Activated CD8-positive, alpha-beta memory T cell treated with anti-CD3 and anti-CD28 coated beads for 1 hour (primary cell): ENCODE measurements around the gene MAOB.
"Not testable (repeated sequence)": the region's sequence is repeated elsewhere in the genome, so short reads cannot be mapped to it uniquely, and the experiment has no call there.

Experiments
- DNase-seq, 2 donors: peaks; one replicate each; pipeline ENCODE4 v3.0.0-alpha.2; 2020; ENCODE audit warnings: low read depth in 1 of 2; ENCODE audit errors: extremely low read depth in 1 of 2

The MAOB gene

DNA sequence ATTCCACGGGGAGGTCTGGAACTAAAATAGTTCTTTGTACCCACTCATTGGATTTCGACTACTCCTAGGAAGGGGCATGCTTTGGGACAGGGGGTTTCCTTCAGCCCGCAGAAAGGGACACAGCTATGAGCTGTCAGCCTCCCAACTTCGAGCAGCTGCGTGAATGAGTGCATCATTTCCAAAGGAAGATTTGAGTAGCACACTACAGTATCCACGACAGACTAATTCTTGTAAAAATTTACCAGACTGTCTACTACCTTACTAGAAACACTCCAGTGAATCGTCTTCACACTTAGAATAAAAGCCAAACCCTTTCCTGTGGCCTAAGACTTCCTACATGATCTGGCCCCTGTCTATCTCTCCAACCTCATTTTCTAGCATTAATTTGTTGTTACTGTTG lies 124.2 kb downstream of the MAOB start:
- no peak for DNase-seq

DNA sequence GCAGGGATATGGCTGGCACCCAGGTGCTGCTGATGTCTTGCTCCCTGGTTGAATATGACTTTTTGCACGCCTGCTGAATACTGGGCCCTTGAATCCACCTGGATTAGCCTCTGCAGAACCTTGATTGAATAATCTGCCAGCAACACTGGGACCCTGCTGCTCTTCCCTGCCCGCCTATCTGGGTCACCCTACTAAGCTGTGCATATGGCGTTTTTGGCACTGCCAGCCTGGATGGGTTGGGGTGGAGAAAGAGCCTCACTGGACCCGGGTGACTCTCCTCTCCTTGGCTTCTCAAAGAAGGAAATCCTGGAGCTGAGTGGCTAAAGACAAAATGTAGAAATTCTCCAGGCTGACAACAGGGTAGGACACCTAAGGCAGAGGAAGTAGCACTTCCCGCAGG lies 126.2 kb downstream of the MAOB start:
- DNase-seq: no peak

DNA sequence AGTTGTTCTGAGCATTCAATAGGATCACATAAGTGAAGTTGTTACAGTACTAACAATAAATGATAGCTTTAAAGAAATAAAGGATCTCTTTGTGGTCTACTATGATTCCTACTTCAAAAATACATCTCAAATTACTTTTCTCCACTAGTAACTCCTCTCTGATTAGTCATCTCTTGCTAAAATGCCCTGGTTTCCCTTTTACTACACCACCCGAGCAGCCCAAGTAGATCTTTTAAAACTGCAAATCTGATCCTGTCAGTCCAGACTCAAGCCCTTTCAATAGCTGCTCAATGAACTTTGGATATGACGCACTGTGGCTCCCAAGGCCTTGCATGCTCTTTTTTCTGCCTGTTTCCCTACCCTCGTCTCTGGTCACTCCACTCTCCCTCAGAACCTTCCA lies 128.6 kb downstream of the MAOB start:
- no peak for DNase-seq

DNA sequence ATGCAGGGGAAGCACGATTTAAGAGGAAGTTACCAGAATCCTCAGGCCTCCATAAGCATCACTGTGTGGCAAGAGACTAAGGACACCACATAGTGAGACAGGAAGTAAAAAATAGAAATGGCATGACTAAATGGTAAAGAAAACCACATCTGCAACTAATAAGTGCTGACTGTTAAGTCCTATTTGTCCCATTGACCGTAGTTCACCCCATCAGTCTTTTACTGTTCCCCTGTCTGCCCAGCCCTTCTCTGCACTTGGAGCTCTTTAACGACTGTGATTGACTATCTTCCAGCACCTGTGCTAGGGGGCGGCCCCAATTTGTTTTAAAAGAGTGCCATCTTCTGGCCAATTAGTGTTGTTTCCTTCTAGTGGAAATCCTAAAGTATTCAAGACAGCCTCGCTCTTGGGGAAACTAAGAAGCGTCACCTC lies 132.0 kb downstream of the MAOB start:
- peak in 1 of 2 donors; percentile 0 for DNase-seq

DNA sequence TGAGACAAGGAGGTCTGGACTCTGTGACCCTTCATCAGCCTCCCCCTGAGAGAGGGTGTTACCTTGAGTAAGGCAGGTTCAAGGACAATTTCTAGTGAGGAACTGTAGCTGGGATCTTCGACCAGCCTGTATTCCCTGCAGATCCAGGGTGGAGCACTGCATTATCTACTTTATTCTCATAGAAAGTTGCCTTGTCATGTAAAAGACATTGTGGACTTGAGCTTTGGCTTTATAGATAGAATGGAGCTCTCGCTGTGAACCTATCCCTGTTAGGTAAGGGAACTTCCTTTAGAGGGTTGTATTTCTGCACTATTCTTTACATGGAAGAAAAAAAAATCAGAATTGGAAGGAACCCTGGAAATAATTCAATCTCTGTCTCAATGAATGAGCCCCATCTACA lies 134.8 kb downstream of the MAOB start:
- DNase-seq: no peak

DNA sequence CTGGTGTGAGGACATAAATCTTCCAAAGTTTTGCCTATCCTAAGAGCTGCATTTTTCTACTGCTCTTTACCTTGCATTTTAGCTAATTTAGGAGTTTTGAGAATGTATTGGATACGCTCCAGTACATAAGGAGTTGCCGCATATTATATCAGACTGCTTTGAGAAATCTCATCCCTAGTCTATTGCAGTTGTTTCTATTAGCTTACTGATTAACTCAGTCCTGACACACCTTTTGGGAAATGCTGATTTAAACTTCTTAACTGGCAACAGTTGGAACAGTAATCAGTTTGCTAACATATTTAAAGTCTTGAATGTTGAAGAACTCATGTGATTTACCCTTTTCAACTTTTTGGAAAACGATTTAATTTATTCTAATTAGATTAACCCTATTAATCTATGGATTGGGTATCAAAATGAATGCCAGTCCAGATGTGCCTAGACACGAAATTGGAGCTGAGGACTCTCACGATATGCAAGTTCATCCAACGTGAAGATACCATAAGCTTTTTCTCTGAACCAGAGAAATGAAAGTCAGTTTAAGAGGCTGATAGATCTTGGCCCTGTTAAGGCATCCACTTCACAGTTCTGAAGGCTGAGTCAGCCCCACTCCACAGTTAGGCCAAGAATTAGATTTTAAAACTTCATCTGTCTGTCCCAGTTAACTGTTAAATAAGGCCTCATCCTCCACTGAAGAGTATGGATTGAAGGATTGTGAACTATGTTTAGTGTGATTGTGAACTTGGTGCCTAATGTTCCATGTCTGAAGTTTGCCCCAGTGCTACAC lies 136.1 kb downstream of the MAOB start:
- no peak for DNase-seq

GRCh38 chrX:43744284-43744683 lies 138.0 kb downstream of the MAOB start:
- no peak for DNase-seq

GRCh38 chrX:43743100-43743822 lies 139.0 kb downstream of the MAOB start:
- no peak for DNase-seq

GRCh38 chrX:43741843-43742573 lies 140.2 kb downstream of the MAOB start:
- no peak for DNase-seq

GRCh38 chrX:43735957-43736356 lies 146.3 kb downstream of the MAOB start:
- DNase-seq: no peak

DNA sequence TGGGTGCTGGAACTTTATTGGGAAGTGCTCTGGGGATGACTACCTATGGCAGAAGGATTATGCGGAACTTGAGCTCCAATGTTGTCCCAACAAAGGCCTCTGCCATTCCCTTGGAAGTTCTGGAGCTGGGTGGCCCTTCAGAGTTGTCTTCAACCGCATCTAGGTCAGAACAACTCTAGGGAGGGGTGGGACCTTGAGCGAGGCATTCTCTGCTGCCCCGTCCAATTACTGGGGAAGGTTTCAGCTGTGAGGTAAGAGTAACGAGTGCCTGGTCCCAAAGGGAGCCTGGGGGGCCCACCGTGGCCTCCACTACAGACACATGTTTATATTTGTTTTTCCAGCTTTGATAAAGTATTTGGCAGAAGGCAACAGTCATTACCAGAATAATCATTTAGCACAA lies 146.7 kb downstream of the MAOB start:
- no peak for DNase-seq

DNA sequence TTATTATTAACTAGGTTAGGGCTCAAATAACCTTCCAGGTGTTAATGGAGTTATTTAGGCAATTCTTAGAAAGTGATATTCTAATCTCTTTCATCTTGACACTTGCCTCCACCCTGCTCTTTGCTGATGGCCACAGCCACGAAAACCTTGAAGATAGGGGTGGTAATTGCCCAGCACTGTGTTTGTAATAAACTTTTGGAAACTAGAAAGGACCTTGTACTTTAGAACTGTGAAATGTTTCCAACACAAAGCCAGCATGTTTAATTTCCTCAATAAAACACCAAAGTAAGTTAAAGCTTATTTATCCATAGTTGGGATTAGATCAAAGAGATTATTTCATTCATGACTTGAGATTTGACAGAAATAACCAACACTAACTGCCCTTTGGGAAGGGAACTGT lies 147.8 kb downstream of the MAOB start:
- no peak for DNase-seq

GRCh38 chrX:43733699-43734098 lies 148.6 kb downstream of the MAOB start:
- no peak for DNase-seq

DNA sequence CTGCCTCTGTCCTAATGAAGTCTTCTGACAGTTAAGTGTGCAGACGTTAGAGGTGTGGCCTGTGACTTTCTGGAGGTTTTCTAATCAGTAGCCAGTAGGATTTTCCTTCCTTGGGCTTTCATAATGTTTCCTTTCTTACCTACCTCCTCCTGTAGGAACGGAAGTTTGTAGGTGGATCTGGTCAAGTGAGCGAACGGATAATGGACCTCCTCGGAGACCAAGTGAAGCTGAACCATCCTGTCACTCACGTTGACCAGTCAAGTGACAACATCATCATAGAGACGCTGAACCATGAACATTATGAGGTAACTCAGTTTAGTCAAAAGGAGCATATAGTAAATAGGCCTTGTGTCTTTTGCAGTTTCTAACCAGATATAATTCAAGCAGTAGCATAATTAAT lies 151.2 kb downstream of the MAOB start:
- no peak for DNase-seq

GRCh38 chrX:43728966-43729365 lies 153.3 kb downstream of the MAOB start:
- no peak for DNase-seq

DNA sequence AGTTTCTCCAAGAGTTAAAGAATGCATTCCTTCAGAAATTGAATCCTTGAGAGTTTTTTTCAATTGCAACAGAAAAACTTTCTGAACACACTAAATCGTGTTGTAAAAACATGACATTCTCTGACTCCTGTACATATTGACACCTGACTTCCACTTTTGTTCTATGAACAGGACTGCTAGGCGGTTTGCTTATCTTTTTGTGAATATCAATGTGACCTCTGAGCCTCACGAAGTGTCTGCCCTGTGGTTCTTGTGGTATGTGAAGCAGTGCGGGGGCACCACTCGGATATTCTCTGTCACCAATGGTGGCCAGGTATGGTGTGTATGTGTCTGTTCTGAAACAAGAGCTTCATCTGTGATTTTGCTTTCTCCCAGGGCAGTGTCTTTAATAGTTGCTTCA lies 154.2 kb downstream of the MAOB start:
- DNase-seq: no peak

GRCh38 chrX:43727254-43727653 lies 155.0 kb downstream of the MAOB start:
- DNase-seq: not testable (repeated sequence)

DNA sequence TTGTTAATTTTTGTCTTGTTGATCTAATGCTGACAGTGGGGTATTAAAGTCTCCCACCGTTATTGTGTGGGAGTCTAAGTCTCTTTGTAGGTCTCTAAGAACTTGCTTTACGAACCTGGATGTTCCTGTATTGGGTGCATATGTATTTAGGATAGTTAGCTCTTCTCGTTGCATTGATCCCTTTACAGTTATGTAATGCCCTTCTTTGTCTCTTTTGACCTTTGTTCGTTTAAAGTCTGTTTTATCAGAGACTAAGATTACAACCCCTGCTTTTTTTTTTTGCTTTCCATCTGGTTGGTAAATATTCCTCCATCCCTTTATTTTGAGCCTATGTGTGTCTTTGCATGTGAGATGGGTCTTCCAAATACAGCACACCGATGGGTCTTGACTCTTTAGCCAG lies 157.0 kb downstream of the MAOB start:
- not testable (repeated sequence) for DNase-seq

- DNase-seq: no peak
Measured at GRCh38 chrX:43720961-43721360, 161.3 kb downstream of the MAOB start.

- DNase-seq: no peak
Measured at GRCh38 chrX:43720082-43720481, 162.2 kb downstream of the MAOB start.

- DNase-seq: no peak
Measured at GRCh38 chrX:43718956-43719355, 163.3 kb downstream of the MAOB start.

- no peak for DNase-seq
Measured at GRCh38 chrX:43718546-43718945, 163.7 kb downstream of the MAOB start.
